HEK293 (cell line): Measurements from ENCODE around the gene KCNMA1.

Source experiments
- CTCF ChIP-seq: fragments of 450-650 bp; formaldehyde crosslinking; IDR thresholded peaks from 2 replicates; pipeline ENCODE4 v1.5.1; 2016; ENCODE audit warnings: missing biosample characterization, missing genetic modification characterization
- ZNF138 ChIP-seq: fragments of 450-650 bp; formaldehyde crosslinking; IDR thresholded peaks from 2 replicates; pipeline ENCODE4 v1.5.1; 2016; ENCODE audit warnings: missing biosample characterization, missing genetic modification characterization, borderline replicate concordance
- ZNF24 ChIP-seq: fragments of 450-650 bp; formaldehyde crosslinking; IDR thresholded peaks from 2 replicates; pipeline ENCODE4 v1.5.1; 2016; ENCODE audit warnings: missing biosample characterization, missing genetic modification characterization
- ZNF302 ChIP-seq: fragments of 450-650 bp; formaldehyde crosslinking; IDR thresholded peaks from 2 replicates; pipeline ENCODE4 v1.5.1; 2016; ENCODE audit warnings: missing biosample characterization, missing genetic modification characterization, low read depth
- ZNF426 ChIP-seq: fragments of 450-650 bp; formaldehyde crosslinking; IDR thresholded peaks from 2 replicates; pipeline ENCODE4 v1.5.1; 2017; ENCODE audit warnings: missing biosample characterization, missing genetic modification characterization, mild to moderate bottlenecking, inconsistent platforms, moderate library complexity
- ZNF549 ChIP-seq: fragments of 450-650 bp; IDR thresholded peaks from 2 replicates; pipeline ENCODE4 v1.5.1; 2018; ENCODE audit warnings: missing biosample characterization, missing genetic modification characterization, mild to moderate bottlenecking, inconsistent platforms, moderate library complexity
- ZNF677 ChIP-seq: fragments of 450-650 bp; IDR thresholded peaks from 2 replicates; pipeline ENCODE4 v1.5.0; 2018; ENCODE audit warnings: missing biosample characterization, mild to moderate bottlenecking, missing genetic modification characterization, moderate library complexity
- ZNF843 ChIP-seq: fragments of 450-650 bp; formaldehyde crosslinking; IDR thresholded peaks from 2 replicates; pipeline ENCODE4 v1.5.1; 2016; ENCODE audit warnings: missing biosample characterization, missing genetic modification characterization
- TF ChIP-seq, protein P1 (sequence below): fragments of 450-650 bp; formaldehyde crosslinking; IDR thresholded peaks from 2 replicates; pipeline ENCODE4 v1.5.1; 2016; ENCODE audit warnings: missing biosample characterization, missing genetic modification characterization
- TF ChIP-seq, protein P2 (sequence below): fragments of 450-650 bp; formaldehyde crosslinking; conservative IDR thresholded peaks from 2 replicates; pipeline ENCODE4 v1.5.1; 2016; ENCODE audit warnings: low read depth, missing biosample characterization, missing genetic modification characterization

DNA sequence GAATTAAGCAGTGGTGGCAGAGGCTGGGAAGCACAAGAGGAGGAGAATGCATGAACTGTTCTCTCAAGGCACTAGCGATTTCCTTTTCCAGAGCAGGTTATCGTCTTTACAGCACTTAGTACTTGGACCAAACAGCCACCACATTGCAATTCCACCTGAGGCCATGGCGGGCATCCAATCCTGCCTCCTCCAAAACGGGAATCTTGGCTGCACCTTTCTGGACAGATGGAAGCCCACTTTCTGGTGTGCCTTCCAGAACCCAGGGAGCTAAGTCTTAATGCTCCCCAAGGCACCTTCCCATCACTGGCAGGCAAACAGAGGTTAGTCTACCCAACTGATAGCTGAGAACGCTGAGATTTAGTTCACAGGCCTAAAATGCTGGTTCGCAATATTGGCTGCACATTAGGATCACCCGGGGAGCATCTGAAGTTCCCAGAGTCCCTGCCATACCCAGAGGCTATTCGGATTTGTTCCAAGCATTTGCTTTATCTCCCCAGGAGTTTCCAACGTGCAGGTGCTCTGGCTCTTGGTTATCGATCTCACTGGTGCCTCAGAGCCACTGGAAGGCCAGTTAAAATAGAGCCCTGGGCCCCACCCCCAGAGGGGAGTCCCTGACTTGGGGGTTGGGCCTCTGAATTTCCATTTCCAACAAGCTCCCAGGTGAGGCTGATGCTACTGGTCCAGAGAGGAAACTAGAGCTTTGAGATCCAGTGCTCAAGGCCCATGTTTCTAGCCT lies 62.2 kb downstream of the KCNMA1 start:
- no peak for TF ChIP-seq CTCF
- TF ChIP-seq ZNF302 (tag by site-specific recombination) = no peak
- no peak for TF ChIP-seq ZNF843 (tag by site-specific recombination)
- TF ChIP-seq, protein P1, sequence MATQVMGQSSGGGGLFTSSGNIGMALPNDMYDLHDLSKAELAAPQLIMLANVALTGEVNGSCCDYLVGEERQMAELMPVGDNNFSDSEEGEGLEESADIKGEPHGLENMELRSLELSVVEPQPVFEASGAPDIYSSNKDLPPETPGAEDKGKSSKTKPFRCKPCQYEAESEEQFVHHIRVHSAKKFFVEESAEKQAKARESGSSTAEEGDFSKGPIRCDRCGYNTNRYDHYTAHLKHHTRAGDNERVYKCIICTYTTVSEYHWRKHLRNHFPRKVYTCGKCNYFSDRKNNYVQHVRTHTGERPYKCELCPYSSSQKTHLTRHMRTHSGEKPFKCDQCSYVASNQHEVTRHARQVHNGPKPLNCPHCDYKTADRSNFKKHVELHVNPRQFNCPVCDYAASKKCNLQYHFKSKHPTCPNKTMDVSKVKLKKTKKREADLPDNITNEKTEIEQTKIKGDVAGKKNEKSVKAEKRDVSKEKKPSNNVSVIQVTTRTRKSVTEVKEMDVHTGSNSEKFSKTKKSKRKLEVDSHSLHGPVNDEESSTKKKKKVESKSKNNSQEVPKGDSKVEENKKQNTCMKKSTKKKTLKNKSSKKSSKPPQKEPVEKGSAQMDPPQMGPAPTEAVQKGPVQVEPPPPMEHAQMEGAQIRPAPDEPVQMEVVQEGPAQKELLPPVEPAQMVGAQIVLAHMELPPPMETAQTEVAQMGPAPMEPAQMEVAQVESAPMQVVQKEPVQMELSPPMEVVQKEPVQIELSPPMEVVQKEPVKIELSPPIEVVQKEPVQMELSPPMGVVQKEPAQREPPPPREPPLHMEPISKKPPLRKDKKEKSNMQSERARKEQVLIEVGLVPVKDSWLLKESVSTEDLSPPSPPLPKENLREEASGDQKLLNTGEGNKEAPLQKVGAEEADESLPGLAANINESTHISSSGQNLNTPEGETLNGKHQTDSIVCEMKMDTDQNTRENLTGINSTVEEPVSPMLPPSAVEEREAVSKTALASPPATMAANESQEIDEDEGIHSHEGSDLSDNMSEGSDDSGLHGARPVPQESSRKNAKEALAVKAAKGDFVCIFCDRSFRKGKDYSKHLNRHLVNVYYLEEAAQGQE (tag by site-specific recombination) = no peak
- TF ChIP-seq ZNF24 = no peak
- TF ChIP-seq, protein P2, sequence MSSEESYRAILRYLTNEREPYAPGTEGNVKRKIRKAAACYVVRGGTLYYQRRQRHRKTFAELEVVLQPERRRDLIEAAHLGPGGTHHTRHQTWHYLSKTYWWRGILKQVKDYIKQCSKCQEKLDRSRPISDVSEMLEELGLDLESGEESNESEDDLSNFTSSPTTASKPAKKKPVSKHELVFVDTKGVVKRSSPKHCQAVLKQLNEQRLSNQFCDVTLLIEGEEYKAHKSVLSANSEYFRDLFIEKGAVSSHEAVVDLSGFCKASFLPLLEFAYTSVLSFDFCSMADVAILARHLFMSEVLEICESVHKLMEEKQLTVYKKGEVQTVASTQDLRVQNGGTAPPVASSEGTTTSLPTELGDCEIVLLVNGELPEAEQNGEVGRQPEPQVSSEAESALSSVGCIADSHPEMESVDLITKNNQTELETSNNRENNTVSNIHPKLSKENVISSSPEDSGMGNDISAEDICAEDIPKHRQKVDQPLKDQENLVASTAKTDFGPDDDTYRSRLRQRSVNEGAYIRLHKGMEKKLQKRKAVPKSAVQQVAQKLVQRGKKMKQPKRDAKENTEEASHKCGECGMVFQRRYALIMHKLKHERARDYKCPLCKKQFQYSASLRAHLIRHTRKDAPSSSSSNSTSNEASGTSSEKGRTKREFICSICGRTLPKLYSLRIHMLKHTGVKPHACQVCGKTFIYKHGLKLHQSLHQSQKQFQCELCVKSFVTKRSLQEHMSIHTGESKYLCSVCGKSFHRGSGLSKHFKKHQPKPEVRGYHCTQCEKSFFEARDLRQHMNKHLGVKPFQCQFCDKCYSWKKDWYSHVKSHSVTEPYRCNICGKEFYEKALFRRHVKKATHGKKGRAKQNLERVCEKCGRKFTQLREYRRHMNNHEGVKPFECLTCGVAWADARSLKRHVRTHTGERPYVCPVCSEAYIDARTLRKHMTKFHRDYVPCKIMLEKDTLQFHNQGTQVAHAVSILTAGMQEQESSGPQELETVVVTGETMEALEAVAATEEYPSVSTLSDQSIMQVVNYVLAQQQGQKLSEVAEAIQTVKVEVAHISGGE (tag by site-specific recombination) = no peak
- TF ChIP-seq ZNF138 = no peak
- no peak for TF ChIP-seq ZNF677 (tag by site-specific recombination)
- TF ChIP-seq ZNF549 (tag by site-specific recombination) = no peak
- TF ChIP-seq ZNF426 (tag by site-specific recombination) = no peak
